Activated T-cell treated with anti-CD3 and anti-CD28 coated beads, Interleukin-2, amount 50 U/mL, for 4 hours (primary cell): ENCODE results near the gene CRTC1. TPM values are rescaled to one million over a fixed set of nuclear protein-coding genes. Genes with fewer than 3 reads are reported as not detected.
A peak's percentile ranks its signal among the peaks of the same experiment; 100 is the strongest.
"Not testable (repeated sequence)": the region's sequence is repeated elsewhere in the genome, so short reads cannot be mapped to it uniquely, and the experiment has no call there.

ENCODE experiments used
- ATAC-seq, 2 donors: fragments of 200-7000 bp; cut with Tn5 transposase; one replicate each; pipeline ENCODE4 v1.10.0; 2021
- DNase-seq: peaks from one replicate; pipeline ENCODE4 v3.0.0-alpha.2; 2020
- H3K27me3 Mint-ChIP-seq: one replicate; pipeline ENCODE4 v1.8.0; 2021; ENCODE audit warnings: low read depth, mixed read lengths
- H3K36me3 Mint-ChIP-seq: one replicate; pipeline ENCODE4 v1.8.0; 2022; ENCODE audit warnings: mixed read lengths; ENCODE audit not compliant: insufficient read depth
- H3K4me1 Mint-ChIP-seq: one replicate; pipeline ENCODE4 v1.8.0; 2021; ENCODE audit warnings: low read depth, mixed read lengths
- H3K4me3 Mint-ChIP-seq: one replicate; pipeline ENCODE4 v1.8.0; 2021; ENCODE audit warnings: mild to moderate bottlenecking, moderate library complexity, mixed read lengths
- H3K9me3 Mint-ChIP-seq: one replicate; pipeline ENCODE4 v1.8.0; 2021; ENCODE audit warnings: mixed read lengths
- total RNA-seq, 3 donors: library from RNA; stranded (reverse); gene quantifications; one replicate each; pipeline ENCODE4 v1.2.1, GENCODE V29; 2021

The CRTC1 gene
- total RNA-seq, 3 donors from 2014 or later, result 7.8 to 9.6 (median 8.9) TPM

GRCh38 chr19:18670312-18670711 is 13.2 kb upstream of the CRTC1 start:
- DNase-seq, result no peak
- no peaks in the 10 kb centered on the region for H3K9me3 Mint-ChIP-seq
- H3K27me3 Mint-ChIP-seq, result no peaks in the 10 kb centered on the region
- ATAC-seq, result no peak
- H3K4me3 Mint-ChIP-seq, result no peak overlapping the region
- peaks cover 9% of the 10 kb centered on the region for H3K36me3 Mint-ChIP-seq
- H3K4me1 Mint-ChIP-seq, result no peaks in the 10 kb centered on the region

GRCh38 chr19:18671303-18672043 is 12.0 kb upstream of the CRTC1 start:
- no peaks in the 10 kb centered on the region for H3K4me1 Mint-ChIP-seq
- H3K27me3 Mint-ChIP-seq, result no peaks in the 10 kb centered on the region
- no peak for DNase-seq
- H3K36me3 Mint-ChIP-seq, result peaks cover 9% of the 10 kb centered on the region
- ATAC-seq, result no peak
- H3K9me3 Mint-ChIP-seq, result no peaks in the 10 kb centered on the region
- H3K4me3 Mint-ChIP-seq, result no peak overlapping the region

GRCh38 chr19:18672044-18672451 is 11.4 kb upstream of the CRTC1 start:
- no peak overlapping the region for H3K4me3 Mint-ChIP-seq
- DNase-seq (no peak), ATAC-seq (no peak)
- H3K36me3 Mint-ChIP-seq, result peaks cover 9% of the 10 kb centered on the region
- H3K4me1 Mint-ChIP-seq, result no peaks in the 10 kb centered on the region
- no peaks in the 10 kb centered on the region for H3K27me3 Mint-ChIP-seq
- no peaks in the 10 kb centered on the region for H3K9me3 Mint-ChIP-seq

GRCh38 chr19:18672606-18673337 is 10.7 kb upstream of the CRTC1 start:
- peaks cover 5% of the 10 kb centered on the region for H3K36me3 Mint-ChIP-seq
- H3K9me3 Mint-ChIP-seq, result no peaks in the 10 kb centered on the region
- DNase-seq, result no peak
- H3K4me1 Mint-ChIP-seq, result no peaks in the 10 kb centered on the region
- no peaks in the 10 kb centered on the region for H3K27me3 Mint-ChIP-seq
- H3K4me3 Mint-ChIP-seq, result no peak overlapping the region
- ATAC-seq, result no peak

GRCh38 chr19:18674616-18675015 is 8.9 kb upstream of the CRTC1 start:
- Mint-ChIP-seq H3K9me3 (no peaks in the 10 kb centered on the region), H3K36me3 (peaks cover 5% of the 10 kb centered on the region), H3K27me3 (no peaks in the 10 kb centered on the region), H3K4me3 (no peak overlapping the region), H3K4me1 (no peaks in the 10 kb centered on the region)
- DNase-seq (no peak), ATAC-seq (no peak)

- no peak for ATAC-seq
- Mint-ChIP-seq H3K36me3 (no peaks in the 10 kb centered on the region), H3K9me3 (no peaks in the 10 kb centered on the region), H3K4me3 (no peak overlapping the region), H3K4me1 (no peaks in the 10 kb centered on the region), H3K27me3 (no peaks in the 10 kb centered on the region)
- peak; percentile 16 for DNase-seq
These were observed 7.7 kb upstream of the CRTC1 start for GRCh38 chr19:18675779-18676178.

- DNase-seq, result no peak
- H3K4me1 Mint-ChIP-seq, result no peaks in the 10 kb centered on the region
- H3K4me3 Mint-ChIP-seq, result no peak overlapping the region
- ATAC-seq, result no peak
- no peaks in the 10 kb centered on the region for H3K9me3 Mint-ChIP-seq
- H3K36me3 Mint-ChIP-seq, result no peaks in the 10 kb centered on the region
- H3K27me3 Mint-ChIP-seq, result no peaks in the 10 kb centered on the region
These were observed 6.8 kb upstream of the CRTC1 start for GRCh38 chr19:18676692-18677091.

- Mint-ChIP-seq H3K36me3 (no peaks in the 10 kb centered on the region), H3K27me3 (no peaks in the 10 kb centered on the region), H3K4me3 (no peak overlapping the region)
These were observed 6.3 kb upstream of the CRTC1 start for GRCh38 chr19:18677156-18677555.

GRCh38 chr19:18680148-18680547 is 3.3 kb upstream of the CRTC1 start:
- not testable (repeated sequence) for H3K36me3 Mint-ChIP-seq

More at GRCh38 chr19:18677156-18677555, 6.3 kb upstream of the CRTC1 start:
- Mint-ChIP-seq H3K4me1 (no peaks in the 10 kb centered on the region), H3K9me3 (no peaks in the 10 kb centered on the region)
- DNase-seq (no peak), ATAC-seq (no peak)

GRCh38 chr19:18682807-18683108 is 722 bp upstream of the CRTC1 start:
- Mint-ChIP-seq H3K9me3 (no peaks in the 10 kb centered on the region), H3K4me1 (peaks cover 21% of the 10 kb centered on the region), H3K4me3 (peak overlapping the region; percentile 82), H3K27me3 (no peaks in the 10 kb centered on the region), H3K36me3 (no peaks in the 10 kb centered on the region)
- ATAC-seq, result no peak
- no peak for DNase-seq

More at GRCh38 chr19:18680148-18680547, 3.3 kb upstream of the CRTC1 start:
- H3K4me3 Mint-ChIP-seq, H3K27me3 Mint-ChIP-seq, DNase-seq, H3K9me3 Mint-ChIP-seq, ATAC-seq: not testable (repeated sequence)
- H3K4me1 Mint-ChIP-seq, result peaks cover 16% of the 10 kb centered on the region

GRCh38 chr19:18683958-18684641 is 620 bp downstream of the CRTC1 start:
- peak overlapping the region; percentile 77 for H3K4me3 Mint-ChIP-seq

GRCh38 chr19:18684642-18684993 is 1.1 kb downstream of the CRTC1 start:
- Mint-ChIP-seq H3K9me3 (no peaks in the 10 kb centered on the region), H3K4me3 (peak overlapping the region; percentile 77), H3K27me3 (no peaks in the 10 kb centered on the region), H3K36me3 (no peaks in the 10 kb centered on the region), H3K4me1 (peaks cover 25% of the 10 kb centered on the region)
- no peak for ATAC-seq
- DNase-seq, result no peak

More at GRCh38 chr19:18683958-18684641, 620 bp downstream of the CRTC1 start:
- no peak for ATAC-seq
- Mint-ChIP-seq H3K4me1 (peaks cover 23% of the 10 kb centered on the region), H3K27me3 (no peaks in the 10 kb centered on the region), H3K36me3 (no peaks in the 10 kb centered on the region), H3K9me3 (no peaks in the 10 kb centered on the region)
- no peak for DNase-seq

GRCh38 chr19:18685597-18686190 is 2.2 kb downstream of the CRTC1 start:
- ATAC-seq, result no peak
- no peak overlapping the region for H3K4me3 Mint-ChIP-seq
- no peaks in the 10 kb centered on the region for H3K27me3 Mint-ChIP-seq
- no peak for DNase-seq
- H3K36me3 Mint-ChIP-seq, result no peaks in the 10 kb centered on the region
- peaks cover 27% of the 10 kb centered on the region for H3K4me1 Mint-ChIP-seq
- no peaks in the 10 kb centered on the region for H3K9me3 Mint-ChIP-seq

- no peak overlapping the region for H3K4me3 Mint-ChIP-seq
- DNase-seq (no peak), ATAC-seq (no peak)
- no peaks in the 10 kb centered on the region for H3K36me3 Mint-ChIP-seq
- no peaks in the 10 kb centered on the region for H3K27me3 Mint-ChIP-seq
- H3K4me1 Mint-ChIP-seq, result peaks cover 26% of the 10 kb centered on the region
- no peaks in the 10 kb centered on the region for H3K9me3 Mint-ChIP-seq
These were observed 4.4 kb downstream of the CRTC1 start for GRCh38 chr19:18687740-18688465.
